B cell (primary cell): ENCODE measurements around the gene COL6A1. TPM values are rescaled to one million over a fixed set of nuclear protein-coding genes. Genes with fewer than 3 reads are reported as not detected.

Experiments used
- ATAC-seq: fragments of 200-7000 bp; cut with Tn5 transposase; one replicate; pipeline ENCODE4 v1.10.0; 2021; ENCODE audit warnings: low read depth, mild to moderate bottlenecking, moderate number of reproducible peaks, moderate library complexity
- CTCF ChIA-PET: fragments of 350-600 bp; sonication (Branson Sonifier 250); formaldehyde crosslinking; loops from one replicate; lab custom pipeline; 2021; ENCODE audit warnings: antibody characterized with exemption, inconsistent platforms; lab: Charles Lee
- POLR2A ChIA-PET: fragments of 350-600 bp; sonication (Branson Sonifier 250); formaldehyde crosslinking; loops from one replicate; lab custom pipeline; 2021; ENCODE audit warnings: antibody characterized with exemption; lab: Charles Lee
- DNase-seq: peaks from one replicate; pipeline ENCODE4 v3.0.0; 2013
- H2AFZ ChIP-seq: 2 replicates; pipeline ENCODE4 v1.6.1; 2012; ENCODE audit warnings: mild to moderate bottlenecking, low read depth, low read length; ENCODE audit not compliant: insufficient read depth, poor library complexity, severe bottlenecking
- H3K27ac ChIP-seq, 2 donors: 1 replicate in 1 of 2; 2 replicates in 1 of 2; pipeline ENCODE4 v1.5.1; 2012 to 2013; ENCODE audit warnings: low read length in 2 of 2, mild to moderate bottlenecking in 2 of 2, moderate library complexity in 1 of 2
- H3K27me3 ChIP-seq, 4 experiments: fragments of 200-600 bp in 1 of 4; sonication (generic) in 1 of 4; replicated peaks in 1 of 4; 1 replicate in 2 of 4; 2 replicates in 2 of 4; pipeline versions ENCODE4 v1.6.1 to v1.7.0; 2013 to 2016; ENCODE audit warnings: low read length in 3 of 4, mild to moderate bottlenecking in 2 of 4, mixed read lengths in 1 of 4, moderate library complexity in 1 of 4; ENCODE audit not compliant: insufficient read depth in 4 of 4, control insufficient read depth in 3 of 4; ENCODE audit errors: control extremely low read depth in 1 of 4
- H3K36me3 ChIP-seq, 2 experiments: replicated peaks in 1 of 2; 1 replicate in 1 of 2; 2 replicates in 1 of 2; pipeline versions ENCODE4 v1.6.1 to v1.7.1; 2013; ENCODE audit warnings: low read length in 1 of 2; ENCODE audit not compliant: insufficient read depth in 2 of 2, control insufficient read depth in 1 of 2; ENCODE audit errors: control extremely low read depth in 1 of 2, extremely low read depth in 1 of 2
- H3K4me1 ChIP-seq, 2 donors: fragments of 200-600 bp in 1 of 2; sonication (generic) in 1 of 2; 1 replicate in 1 of 2; 2 replicates in 1 of 2; pipeline versions ENCODE4 v1.5.1 to v1.6.1; 2013 to 2017; ENCODE audit warnings: low read length in 2 of 2; ENCODE audit not compliant: control insufficient read depth in 2 of 2, insufficient read depth in 2 of 2
- H3K4me2 ChIP-seq: replicated peaks from 2 replicates; pipeline ENCODE3; 2012; ENCODE audit warnings: mild to moderate bottlenecking, low read depth, low read length; ENCODE audit not compliant: poor library complexity, severe bottlenecking
- H3K4me3 ChIP-seq, 5 experiments: fragments of 200-600 bp in 1 of 5; sonication (generic) in 1 of 5; 1 replicate in 3 of 5; 2 replicates in 2 of 5; pipeline versions ENCODE4 v1.5.1 to v1.7.0; 2011 to 2016; ENCODE audit warnings: low read length in 4 of 5, mild to moderate bottlenecking in 4 of 5, low read depth in 2 of 5, control low read depth in 1 of 5, moderate library complexity in 1 of 5; ENCODE audit not compliant: insufficient read depth in 1 of 5; ENCODE audit errors: control extremely low read depth in 1 of 5, extremely low read depth in 1 of 5
- H3K79me2 ChIP-seq: fragments of 200-600 bp; sonication (generic); one replicate; pipeline ENCODE4 v1.6.0; 2016; ENCODE audit warnings: low read length; ENCODE audit not compliant: control insufficient read depth, insufficient read depth
- H3K9ac ChIP-seq: fragments of 200-600 bp; sonication (generic); 2 replicates; pipeline ENCODE4 v1.6.1; 2017; ENCODE audit warnings: mild to moderate bottlenecking, low read length, moderate library complexity
- H3K9me3 ChIP-seq, 3 donors: one replicate each; pipeline versions ENCODE4 v1.6.1 to v1.7.1; 2013; ENCODE audit warnings: low read length in 2 of 3; ENCODE audit not compliant: control insufficient read depth in 2 of 3, insufficient read depth in 1 of 3; ENCODE audit errors: control extremely low read depth in 1 of 3
- H4K20me1 ChIP-seq: 2 replicates; pipeline ENCODE4 v1.6.0; 2012; ENCODE audit warnings: mild to moderate bottlenecking, low read length; ENCODE audit not compliant: insufficient read depth, control insufficient read depth, poor library complexity, severe bottlenecking
- H3K27ac Mint-ChIP-seq: one replicate; pipeline ENCODE4 v1.8.0; 2021; ENCODE audit warnings: mixed read lengths
- H3K27me3 Mint-ChIP-seq: one replicate; pipeline ENCODE4 v1.8.0; 2021; ENCODE audit warnings: mixed read lengths
- H3K4me1 Mint-ChIP-seq: one replicate; pipeline ENCODE4 v1.8.0; 2021; ENCODE audit warnings: mixed read lengths
- H3K4me3 Mint-ChIP-seq: one replicate; pipeline ENCODE4 v1.8.0; 2021; ENCODE audit warnings: mixed read lengths
- H3K9me3 Mint-ChIP-seq: one replicate; pipeline ENCODE4 v1.8.0; 2022; ENCODE audit warnings: mixed read lengths; ENCODE audit not compliant: insufficient read depth
- EZH2 ChIP-seq: IDR thresholded peaks from 2 replicates; pipeline ENCODE4 v1.6.1; 2012; ENCODE audit warnings: borderline replicate concordance, low read depth, mild to moderate bottlenecking, moderate library complexity, low read length; ENCODE audit not compliant: insufficient read depth, poor library complexity, severe bottlenecking
- WGBS: methylation state at CpG from one replicate; pipeline ENCODE4 v1.1.5; 2013; ENCODE audit warnings: missing lambda C conversion rate; ENCODE audit not compliant: insufficient coverage; 5-methylcytosine and 5-hydroxymethylcytosine counted together
- intact Hi-C: fragments of 100-400 bp; cut with micrococcal nuclease; formaldehyde crosslinking; loops from one replicate; pipeline ENCODE4 v1.10.0; 2022
- polyA plus RNA-seq: library from polyadenylated mRNA; depleted of rRNA; stranded (reverse); fragments of >200 nt; gene quantifications from 2 replicates; pipeline ENCODE4 v1.2.3, GENCODE V29; 2012
- total RNA-seq, 2 donors: library from RNA; stranded (reverse); fragments of 120-200 nt in 1 of 2; gene quantifications; 1 replicate in 1 of 2; 2 replicates in 1 of 2; pipeline versions ENCODE4 v1.2.3 to v1.2.4, GENCODE V29; 2013 to 2022
- TF ChIP-seq, protein P1 (sequence below): fragments of 200-600 bp; IDR thresholded peaks from one replicate; pipeline ENCODE4 v1.8.0; 2022; ENCODE audit warnings: antibody characterized with exemption, mild to moderate bottlenecking

COL6A1 gene
- total and polyA plus RNA-seq, 2 donors (not counting 1 experiment from before 2014, with no cell fraction given): 0.39 to 0.67 TPM

DNA sequence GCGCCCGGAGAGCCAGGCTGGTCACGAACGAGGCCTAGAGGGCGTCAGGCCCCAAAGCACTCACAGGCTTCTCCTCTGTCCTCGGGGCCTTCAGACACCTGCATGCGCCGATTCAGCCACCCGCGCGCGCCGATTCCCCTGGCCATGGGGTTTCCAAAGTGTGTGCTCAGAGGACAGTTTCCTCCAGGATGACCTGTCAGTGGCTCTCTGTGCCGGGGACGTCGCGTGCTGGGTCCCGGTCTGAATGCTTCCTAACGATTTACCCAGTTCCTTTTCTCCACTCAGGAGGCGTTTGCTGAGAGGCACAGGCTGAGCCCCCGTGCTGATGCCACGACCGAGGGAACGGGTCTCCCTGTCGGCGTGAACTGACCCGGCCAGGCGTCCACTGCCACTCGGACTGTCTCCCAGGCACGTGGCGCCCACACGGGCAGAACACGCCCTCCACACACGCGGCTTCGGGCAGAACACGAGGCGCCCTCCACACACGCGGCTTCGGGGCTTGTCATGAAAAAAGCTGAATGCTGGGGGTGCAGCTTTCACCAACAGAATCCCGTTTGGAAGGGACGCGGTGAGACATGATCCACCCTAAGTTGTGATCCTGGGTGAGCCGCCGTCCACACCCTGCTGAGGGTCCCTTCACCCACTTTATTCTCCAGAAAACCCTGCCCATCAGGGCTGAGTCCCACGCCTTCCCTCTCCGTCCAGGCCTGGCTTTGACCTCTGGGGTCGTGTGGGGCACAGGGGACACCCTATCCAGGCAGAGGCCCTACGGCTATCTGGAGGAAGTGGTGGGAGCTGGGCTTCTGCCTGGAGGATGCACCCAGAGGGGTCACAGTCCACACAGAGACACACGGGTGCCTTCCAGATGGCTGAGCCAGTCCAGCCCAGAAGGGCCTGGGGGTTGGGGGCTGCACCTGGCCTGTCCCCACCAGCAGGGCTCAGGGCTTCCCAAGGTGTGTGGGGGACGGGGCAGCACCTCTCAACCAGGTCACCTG, 56.1 kb downstream of the COL6A1 start:
- intact Hi-C loops: no loop called here
- Histone ChIP-seq H3K27ac (no peak overlapping the region), H4K20me1 (no peaks in the 10 kb centered on the region), H3K4me1 (no peaks in the 10 kb centered on the region), H3K4me2 (no peak overlapping the region), H2AFZ (no peak overlapping the region), H3K9me3 (peaks cover 0 to 4% (median 0%) of the 10 kb centered on the region in 3 donors), H3K4me3 (no peak overlapping the region), H3K79me2 (no peaks in the 10 kb centered on the region), H3K27me3 (no peaks in the 10 kb centered on the region), H3K36me3 (no peaks in the 10 kb centered on the region), H3K9ac (no peak overlapping the region)
- 95% methylated on average over 51 of the region's 52 CpGs for WGBS
- Mint-ChIP-seq H3K27me3 (peaks cover 8% of the 10 kb centered on the region), H3K4me3 (no peak overlapping the region), H3K27ac (no peak overlapping the region), H3K4me1 (no peaks in the 10 kb centered on the region), H3K9me3 (no peaks in the 10 kb centered on the region)
- no peak for TF ChIP-seq EZH2
- TF ChIP-seq, protein P1, sequence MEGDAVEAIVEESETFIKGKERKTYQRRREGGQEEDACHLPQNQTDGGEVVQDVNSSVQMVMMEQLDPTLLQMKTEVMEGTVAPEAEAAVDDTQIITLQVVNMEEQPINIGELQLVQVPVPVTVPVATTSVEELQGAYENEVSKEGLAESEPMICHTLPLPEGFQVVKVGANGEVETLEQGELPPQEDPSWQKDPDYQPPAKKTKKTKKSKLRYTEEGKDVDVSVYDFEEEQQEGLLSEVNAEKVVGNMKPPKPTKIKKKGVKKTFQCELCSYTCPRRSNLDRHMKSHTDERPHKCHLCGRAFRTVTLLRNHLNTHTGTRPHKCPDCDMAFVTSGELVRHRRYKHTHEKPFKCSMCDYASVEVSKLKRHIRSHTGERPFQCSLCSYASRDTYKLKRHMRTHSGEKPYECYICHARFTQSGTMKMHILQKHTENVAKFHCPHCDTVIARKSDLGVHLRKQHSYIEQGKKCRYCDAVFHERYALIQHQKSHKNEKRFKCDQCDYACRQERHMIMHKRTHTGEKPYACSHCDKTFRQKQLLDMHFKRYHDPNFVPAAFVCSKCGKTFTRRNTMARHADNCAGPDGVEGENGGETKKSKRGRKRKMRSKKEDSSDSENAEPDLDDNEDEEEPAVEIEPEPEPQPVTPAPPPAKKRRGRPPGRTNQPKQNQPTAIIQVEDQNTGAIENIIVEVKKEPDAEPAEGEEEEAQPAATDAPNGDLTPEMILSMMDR: no peak
- ATAC-seq: no peak
- ChIA-PET POLR2A (no interaction called here), CTCF (no interaction called here)
- DNase-seq: no peak

DNA sequence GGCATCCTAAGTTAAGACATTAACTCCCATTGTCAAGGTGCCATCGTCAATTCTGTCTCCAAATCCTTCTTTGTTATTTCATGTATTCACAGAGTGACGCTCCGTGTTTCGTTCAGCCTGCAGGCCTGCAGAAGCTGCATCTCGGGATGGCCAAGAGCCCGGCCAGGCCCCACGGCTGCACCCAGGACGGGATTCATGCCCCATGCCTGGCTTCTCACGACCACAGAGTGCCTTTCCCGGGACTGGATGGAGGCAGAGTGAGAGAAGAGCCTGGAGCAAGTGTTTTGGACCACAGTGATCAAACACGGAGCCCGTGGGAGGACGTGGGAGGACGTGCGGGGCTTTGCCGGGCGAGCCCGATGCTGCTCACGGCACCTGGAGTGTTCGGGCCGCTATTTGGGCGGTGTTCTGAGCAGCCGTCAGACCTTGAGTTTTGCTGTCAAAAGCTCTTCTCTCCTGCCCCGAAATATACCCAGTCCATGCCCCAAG, 56.8 kb downstream of the COL6A1 start:
- 89% methylated on average over 23 of the region's 24 CpGs for WGBS
- ATAC-seq (no peak), DNase-seq (no peak)
- ChIA-PET POLR2A (no interaction called here), CTCF (no interaction called here)
- TF ChIP-seq, protein P1: no peak
- no peak for TF ChIP-seq EZH2
- H3K9me3 Mint-ChIP-seq: no peaks in the 10 kb centered on the region
- intact Hi-C loops: no loop called here
- H3K4me1 Mint-ChIP-seq: no peaks in the 10 kb centered on the region
- no peaks in the 10 kb centered on the region for H4K20me1 ChIP-seq
- no peak overlapping the region for H3K9ac ChIP-seq
- no peak overlapping the region for H3K4me2 ChIP-seq
- H3K27me3 Mint-ChIP-seq: peaks cover 8% of the 10 kb centered on the region
- no peaks in the 10 kb centered on the region for H3K27me3 ChIP-seq
- no peaks in the 10 kb centered on the region for H3K4me1 ChIP-seq
- H3K27ac Mint-ChIP-seq: no peak overlapping the region
- no peaks in the 10 kb centered on the region for H3K36me3 ChIP-seq
- H2AFZ ChIP-seq: no peak overlapping the region
- no peak overlapping the region for H3K27ac ChIP-seq
- H3K9me3 ChIP-seq: peaks cover 0 to 2% (median 0%) of the 10 kb centered on the region in 3 donors
- H3K79me2 ChIP-seq: no peaks in the 10 kb centered on the region
- H3K4me3 Mint-ChIP-seq: no peak overlapping the region
- H3K4me3 ChIP-seq: no peak overlapping the region
